Stimulated activated naive CD4-positive, alpha-beta T cell (primary cell): ENCODE data around the gene LSP1.

Source experiments
- DNase-seq, 6 experiments: peaks; one replicate each; lab custom pipeline; 2025; lab: John Stamatoyannopoulos, UW

LSP1 gene

GRCh38 chr11:1825039-1825740, 27.7 kb upstream of the LSP1 start:
- no peak for DNase-seq

- no peak for DNase-seq
These were observed 27.0 kb upstream of the LSP1 start for GRCh38 chr11:1825785-1826451.

GRCh38 chr11:1826552-1827094, 26.3 kb upstream of the LSP1 start:
- DNase-seq: no peak

DNA sequence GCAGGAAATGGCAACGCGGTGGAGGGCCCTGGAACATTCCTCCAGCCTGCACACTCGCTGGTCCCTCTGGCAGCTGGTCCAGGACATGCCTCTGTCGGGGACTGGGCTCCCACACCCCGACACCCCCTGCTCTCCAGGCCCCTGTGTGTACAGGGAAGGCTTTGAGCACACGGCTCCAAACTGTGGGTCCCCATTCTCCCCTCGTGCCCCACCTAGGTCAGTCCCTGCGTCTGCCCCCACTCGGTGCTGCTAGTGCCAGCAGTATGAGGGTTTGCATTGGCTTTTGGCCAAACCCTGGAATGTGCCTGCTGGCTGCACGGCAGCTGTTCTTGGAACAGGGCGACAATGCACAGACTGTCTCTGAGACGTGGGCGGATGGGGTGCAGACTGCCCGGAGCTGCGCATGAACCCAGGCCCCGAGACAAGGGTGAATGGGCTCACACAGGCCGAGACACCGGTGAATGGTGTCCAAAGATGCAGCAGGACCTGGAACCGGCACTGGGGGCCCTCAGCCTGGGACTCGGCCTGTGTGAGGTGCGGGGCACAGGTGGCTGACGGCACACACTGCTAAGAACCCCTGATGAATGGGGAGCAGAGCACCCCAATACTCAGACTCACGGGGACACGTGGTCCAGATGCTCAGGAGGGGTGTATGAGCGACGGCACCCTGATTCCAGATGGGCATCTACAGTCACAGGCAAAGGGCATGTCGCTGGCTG, 25.6 kb upstream of the LSP1 start:
- DNase-seq: no peak

- DNase-seq: no peak
These were observed 25.0 kb upstream of the LSP1 start for GRCh38 chr11:1827931-1828330.

DNA sequence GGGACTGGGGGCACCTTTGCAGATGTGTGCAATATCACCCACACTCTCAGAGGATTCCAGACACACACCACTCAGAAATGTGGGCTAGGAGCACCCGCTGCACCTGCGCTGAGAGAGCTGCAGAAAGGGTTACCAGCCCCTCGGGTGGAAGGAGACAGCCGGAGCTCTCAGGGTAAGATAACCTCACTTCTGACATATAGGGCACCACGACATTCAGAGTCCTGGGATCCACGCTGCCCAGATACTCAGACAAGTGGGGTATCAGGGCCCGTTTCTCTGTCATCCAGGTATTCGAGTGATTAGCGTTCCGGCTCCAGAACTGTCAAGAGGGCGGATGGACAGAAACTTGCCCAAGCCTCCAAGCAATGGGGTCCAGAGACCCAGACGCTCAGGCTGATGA, 24.3 kb upstream of the LSP1 start:
- no peak for DNase-seq

GRCh38 chr11:1829039-1829820, 23.7 kb upstream of the LSP1 start:
- DNase-seq: no peak

DNA sequence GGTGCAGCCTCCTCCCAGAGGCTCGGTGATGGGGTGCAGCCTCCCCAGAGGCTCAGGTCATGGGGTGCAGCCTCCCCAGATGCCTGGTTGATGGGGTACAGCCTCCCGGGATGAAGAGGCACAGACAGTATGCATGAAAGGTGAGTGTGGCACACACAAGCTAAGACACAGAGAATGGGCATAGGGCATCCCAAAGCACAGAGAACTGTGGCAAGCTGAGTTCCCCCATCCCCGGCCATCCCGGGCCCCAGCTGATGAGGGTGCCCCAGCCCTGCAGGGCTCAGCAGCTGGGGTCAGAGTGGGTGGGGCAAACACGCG, 22.9 kb upstream of the LSP1 start:
- DNase-seq: no peak

DNA sequence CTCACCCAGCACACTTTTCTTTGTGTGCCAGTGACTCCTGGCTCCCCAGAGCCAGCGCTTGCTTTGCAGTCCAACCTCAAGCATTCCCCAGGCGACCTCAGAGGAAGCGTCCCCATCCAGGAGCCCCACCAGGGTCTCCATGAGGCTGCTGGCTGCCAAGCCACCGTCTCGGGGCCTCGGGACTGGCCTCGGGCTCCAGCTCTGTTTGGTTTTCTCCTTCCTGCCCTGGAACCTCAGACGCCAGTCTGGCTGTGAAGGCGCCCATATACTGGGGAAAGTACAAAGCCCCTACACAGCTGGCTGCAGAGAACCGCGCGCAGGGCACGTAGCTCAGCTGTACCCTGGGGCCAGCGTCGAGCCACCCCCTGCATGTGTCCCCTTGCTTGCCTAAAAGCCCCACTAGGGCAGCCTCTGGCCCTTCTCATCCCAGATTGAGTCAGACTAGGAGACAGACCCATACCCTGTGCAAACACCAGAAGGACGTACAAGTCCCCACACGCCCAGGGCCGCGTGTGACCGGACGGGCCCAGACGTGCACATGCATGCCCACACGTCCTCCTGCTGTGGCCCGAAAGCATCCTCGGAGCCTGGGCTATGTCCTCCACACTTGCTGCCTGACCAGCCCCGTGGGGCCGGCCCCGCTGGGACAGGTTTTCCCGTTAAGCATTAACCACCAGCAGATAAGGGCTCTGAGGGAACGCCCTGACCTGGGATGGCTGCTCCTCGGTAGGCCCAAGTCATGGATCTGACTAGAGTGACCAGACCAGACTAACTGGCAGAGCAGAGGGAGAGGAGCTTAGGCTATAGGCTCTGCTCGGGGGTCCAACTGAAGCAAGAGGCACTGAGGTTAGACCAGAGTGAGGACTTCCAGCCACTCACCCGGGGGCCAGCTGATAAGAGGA, 22.3 kb upstream of the LSP1 start:
- no peak for DNase-seq

DNA sequence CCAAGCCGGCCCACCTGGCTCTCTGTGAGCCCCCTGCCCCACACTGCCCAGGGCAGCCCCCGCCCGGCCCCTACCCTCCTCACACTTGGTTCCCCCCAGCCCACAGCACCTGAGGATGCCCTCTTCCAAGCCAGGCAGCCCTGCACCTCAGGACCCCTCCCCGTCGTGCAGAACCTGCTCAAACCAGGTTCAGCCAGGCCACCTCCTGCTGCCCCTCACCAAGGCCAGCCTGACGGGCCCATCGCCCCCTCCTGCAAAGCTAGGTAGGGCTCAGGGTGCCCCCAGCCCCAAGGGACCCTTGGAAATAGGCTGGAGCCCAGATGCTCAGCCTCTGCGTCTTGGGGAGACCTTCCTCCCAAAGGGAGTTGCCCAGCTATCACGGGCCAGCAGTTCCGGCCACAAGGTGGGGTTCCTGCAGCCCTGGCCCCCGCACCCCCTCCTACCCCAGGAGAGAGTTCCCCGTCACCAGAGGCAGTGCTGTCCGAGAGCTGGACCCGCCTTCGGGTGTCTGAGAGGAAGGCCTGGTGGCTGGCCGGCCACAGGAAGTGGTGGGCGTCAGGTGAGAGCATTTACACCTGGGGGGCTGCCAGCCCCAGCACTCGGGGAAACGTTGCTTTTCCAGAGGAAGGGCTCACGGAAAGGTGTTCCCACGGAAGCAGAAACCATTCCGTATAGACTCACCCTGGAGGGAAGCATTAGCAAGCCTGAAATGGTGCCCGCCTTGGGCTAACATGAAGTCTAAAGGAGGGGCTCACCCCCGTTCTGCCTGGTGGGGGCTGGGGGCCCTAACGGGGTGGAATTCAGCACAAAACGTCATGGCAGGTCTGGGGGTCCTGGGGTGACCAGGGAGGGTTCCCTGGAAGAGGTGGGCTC, 21.3 kb upstream of the LSP1 start:
- no peak for DNase-seq

DNA sequence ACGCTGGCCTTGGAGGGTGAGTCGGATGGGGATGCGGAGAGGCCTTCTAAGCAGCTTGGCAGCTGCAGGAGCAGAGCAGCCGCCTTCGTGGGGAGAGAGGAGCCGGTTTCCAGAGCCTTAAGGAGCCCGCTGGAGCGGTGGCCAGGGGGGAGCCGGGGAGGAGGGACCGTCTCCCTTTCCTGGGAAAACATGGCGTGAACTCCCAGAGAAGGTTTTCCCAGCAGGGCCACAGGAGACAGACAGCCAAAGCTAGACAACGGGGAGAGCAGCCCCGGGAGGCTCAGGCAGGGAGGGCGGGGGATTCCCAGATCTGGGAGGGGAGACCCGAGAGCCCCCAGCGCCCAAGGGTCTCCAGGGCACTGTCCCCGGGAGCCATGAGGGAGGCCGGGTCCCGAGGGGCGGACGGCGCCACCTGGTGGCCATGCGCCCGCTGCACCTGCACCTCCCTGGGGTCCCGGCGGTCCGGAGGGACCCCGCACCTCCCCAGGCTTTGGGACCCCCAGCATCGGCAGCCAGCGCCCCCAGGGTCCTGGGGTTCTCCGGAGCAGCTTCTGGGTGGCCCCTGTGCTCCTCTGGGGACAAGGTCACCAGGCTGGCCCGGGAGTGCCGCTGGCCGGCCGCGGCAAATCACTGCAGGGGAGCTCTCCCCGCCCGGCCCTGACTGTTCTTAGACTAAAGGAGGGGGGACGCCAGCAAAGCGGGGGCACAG, 20.5 kb upstream of the LSP1 start:
- DNase-seq: peak; percentile 17 to 76 (median 60)

DNA sequence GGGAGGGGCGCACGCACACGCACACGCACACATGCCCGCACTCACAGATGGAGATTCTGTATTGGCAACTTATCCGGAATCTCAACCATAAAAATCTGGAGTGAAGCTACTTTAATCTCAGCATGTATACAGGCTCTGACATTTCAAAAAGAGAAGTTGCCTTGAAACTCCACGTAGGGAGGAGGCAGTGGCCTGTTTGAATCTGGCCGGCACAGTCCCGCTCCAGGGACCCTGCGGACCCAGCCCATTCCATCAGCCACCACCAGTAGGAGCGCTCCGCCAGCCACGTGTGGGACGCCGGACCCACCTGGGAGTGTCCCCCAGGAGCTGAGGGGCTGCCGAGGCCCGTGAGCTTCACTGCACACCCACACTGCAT, 20.0 kb upstream of the LSP1 start:
- DNase-seq: no peak

DNA sequence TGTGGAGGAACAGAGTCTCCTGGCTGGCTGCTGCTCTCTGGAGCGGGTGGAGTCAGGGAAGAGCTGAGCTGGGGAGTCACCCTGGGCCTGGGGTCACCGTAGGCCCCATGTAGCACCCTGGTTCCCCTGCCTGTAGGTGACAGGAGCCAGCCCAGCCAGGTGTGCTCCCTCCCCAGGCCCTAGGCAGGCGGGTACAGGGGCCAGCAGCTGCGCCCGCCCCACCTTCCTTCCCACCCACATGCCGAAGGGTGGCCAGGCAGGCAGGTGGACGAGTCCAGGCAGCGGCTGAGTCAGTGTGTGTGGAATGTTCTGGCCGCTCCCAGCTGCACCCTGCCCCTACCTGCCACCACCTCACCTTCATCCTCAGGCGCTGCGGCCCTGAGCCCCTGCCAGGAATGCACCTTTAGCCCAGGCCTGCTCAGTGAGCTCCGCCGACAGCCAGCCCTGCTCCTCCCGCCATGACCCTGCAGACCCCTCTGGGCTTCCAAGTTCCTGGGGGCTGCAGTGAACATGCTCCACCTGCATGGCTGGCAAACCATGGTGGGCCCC, 18.7 kb upstream of the LSP1 start:
- DNase-seq: no peak

DNA sequence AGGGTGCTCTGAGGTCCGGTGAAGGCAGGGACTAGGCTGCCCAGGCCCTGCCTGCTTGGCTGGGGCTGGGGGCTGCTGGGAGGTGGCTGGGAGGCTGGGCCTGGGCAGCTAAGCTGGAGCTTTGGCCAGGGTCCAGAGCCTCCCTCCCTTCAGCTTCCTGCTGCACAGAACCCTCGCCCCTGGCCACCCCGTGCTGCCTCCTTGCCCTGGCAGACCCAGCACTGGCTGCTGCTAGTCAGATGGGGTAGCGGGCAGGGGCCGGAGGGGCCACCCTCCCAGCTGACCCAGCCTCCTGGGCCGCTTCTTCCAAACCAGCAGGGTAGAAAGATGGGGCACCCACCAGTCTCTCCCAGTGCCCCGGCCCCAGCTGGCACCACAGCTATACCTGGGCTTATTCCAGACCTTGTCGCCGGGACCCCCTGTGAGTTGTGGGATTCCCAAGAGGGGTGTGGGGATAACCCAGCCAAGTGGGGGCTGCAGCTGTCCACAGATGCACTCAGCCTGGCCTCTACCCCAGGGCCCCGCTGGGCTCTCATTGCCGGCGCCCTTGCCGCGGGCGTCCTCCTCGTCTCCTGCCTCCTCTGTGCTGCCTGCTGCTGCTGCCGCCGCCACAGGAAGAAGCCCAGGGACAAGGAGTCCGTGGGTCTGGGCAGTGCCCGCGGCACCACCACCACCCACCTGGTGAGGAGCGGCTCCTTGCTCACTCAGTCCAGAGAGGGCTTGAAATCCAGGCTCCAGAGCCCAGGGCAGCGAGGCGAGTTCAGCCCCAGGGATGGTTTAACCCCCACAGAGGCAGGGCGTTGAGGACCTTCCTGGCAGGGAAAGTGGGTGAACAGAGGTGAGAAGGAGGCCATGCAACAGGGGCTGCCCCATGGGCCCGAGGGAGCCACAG, 17.9 kb upstream of the LSP1 start, which contains the start of gene SYT8:
Gene SYT8, plus strand, starts transcription at position 212 of the 892 bp plus-strand sequence. Its CDS starts 116 bp downstream, at position 328.
- no peak for DNase-seq

DNA sequence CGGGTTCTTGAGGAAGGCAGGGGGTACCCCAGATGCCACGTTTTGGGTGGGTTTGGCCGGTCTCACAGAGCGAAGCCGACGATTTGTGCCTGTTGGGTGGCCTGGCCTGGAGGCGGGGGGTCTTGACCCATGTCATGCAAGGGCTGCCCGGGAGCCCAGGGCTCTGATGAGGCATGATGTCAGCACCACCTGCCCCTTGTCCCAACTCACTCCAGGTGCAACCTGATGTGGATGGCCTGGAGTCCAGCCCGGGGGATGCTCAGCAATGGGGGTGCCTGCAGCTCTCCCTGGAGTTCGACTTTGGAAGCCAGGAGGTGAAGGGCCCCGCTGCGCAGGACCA, 17.2 kb upstream of the LSP1 start:
- DNase-seq: no peak

- no peak for DNase-seq
These were observed 16.6 kb upstream of the LSP1 start for GRCh38 chr11:1836011-1836945.
